SIG-M5 treated with dmso at 0.1 percent for 504 hours (cell line): ENCODE measurements around the gene ANO1.

ENCODE experiments used
- DNase-seq: peaks from one replicate; lab custom pipeline; 2025; ENCODE audit not compliant: unreplicated experiment; lab: John Stamatoyannopoulos, UW

The ANO1 gene

GRCh38 chr11:70049045-70049444 is 29.1 kb upstream of the ANO1 start:
- DNase-seq: no peak

- no peak for DNase-seq
Observed at GRCh38 chr11:70050243-70050642, 27.9 kb upstream of the ANO1 start.

DNA sequence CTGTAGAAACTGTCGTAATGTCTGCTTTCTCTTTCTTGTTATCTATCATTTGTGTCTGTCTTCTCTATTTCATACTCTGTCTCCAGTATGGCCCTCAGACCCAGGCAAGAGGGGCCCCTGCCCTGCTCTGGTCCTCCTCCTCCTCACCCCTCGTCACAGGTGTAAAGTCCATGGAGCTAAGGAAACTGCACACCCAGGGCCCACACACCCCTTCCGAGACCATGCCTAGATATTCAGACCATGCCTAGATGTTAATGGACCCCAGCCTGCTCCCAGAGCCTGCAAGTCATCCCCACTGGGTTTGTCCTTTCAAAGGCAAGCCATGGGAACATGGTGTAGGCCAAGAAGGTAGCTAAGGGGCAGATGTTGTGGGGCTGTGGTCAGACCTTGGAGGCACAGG is 24.1 kb upstream of the ANO1 start:
- DNase-seq: no peak

- DNase-seq: no peak
Observed at GRCh38 chr11:70055444-70055843, 22.7 kb upstream of the ANO1 start.

GRCh38 chr11:70057080-70057479 is 21.0 kb upstream of the ANO1 start:
- no peak for DNase-seq

DNA sequence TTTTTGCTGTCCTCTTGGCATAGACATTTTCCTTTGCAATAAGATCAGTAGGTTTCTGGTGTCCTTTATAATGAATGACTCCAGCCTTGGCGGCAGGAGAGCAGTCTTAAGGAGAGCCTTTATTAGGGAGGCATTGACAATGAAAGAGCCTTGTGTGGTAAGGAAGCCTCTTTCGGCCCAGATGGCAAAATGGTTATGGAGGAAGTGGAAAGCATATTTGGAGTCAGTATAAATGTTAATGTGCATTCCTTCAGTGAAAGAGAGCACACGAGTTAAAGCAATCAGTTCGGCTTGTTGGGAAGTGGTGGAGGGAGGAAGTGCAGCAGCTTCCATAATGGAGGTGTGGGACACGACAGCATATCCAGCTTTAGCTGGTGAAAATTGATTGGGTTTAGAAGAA is 18.1 kb upstream of the ANO1 start:
- DNase-seq: no peak

- DNase-seq: no peak
Observed at GRCh38 chr11:70060611-70061293, 17.4 kb upstream of the ANO1 start.

- no peak for DNase-seq
Observed at GRCh38 chr11:70061734-70062133, 16.4 kb upstream of the ANO1 start.

- DNase-seq: no peak
Observed at GRCh38 chr11:70063121-70063520, 15.0 kb upstream of the ANO1 start.

- no peak for DNase-seq
Observed at GRCh38 chr11:70063555-70063954, 14.6 kb upstream of the ANO1 start.

GRCh38 chr11:70064008-70064725 is 13.9 kb upstream of the ANO1 start:
- DNase-seq: no peak

GRCh38 chr11:70064726-70065317 is 13.3 kb upstream of the ANO1 start:
- DNase-seq: no peak

DNA sequence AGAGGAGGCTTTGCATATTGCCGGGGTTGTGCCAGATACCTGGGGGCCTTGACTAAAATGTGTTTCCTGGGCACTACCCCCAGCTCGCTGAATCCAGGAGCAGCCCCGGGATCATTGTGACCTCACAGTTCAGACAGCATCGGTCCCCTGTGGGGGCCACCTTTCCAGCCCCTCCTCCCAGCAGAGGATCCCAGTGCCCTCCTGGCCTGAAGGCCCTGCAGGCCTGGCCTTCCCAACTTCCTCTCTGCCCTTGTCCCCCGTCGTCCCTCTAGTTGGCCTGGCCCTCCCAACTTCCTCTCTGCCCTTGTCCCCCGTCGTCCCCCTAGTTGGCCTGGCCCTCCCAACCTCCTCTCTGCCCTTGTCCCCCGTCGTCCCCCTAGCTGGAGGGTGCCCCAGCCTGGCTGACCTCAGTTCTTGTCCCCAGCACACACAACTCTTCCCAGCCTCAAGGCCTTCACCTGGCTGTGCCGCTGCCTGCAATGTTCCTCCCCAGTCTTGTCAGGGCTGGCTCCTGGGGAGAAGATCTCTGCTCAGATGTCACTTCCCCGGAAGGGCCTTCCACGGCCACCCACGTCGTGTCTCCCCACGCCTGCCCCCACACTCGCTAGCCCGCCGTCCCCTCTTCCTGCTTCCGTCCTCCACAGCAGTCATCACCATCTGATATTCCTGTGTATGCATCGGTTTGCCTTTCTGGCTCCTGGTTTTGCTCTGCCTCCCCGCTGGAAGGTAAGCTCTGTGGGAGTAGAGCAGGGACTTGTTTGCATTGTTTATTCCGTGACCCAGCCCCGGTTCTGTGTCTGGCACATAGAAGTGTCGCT is 12.6 kb upstream of the ANO1 start:
- DNase-seq: no peak

GRCh38 chr11:70066136-70066520 is 12.0 kb upstream of the ANO1 start:
- no peak for DNase-seq

- DNase-seq: no peak
Observed at GRCh38 chr11:70066628-70067027, 11.5 kb upstream of the ANO1 start.

- DNase-seq: no peak
Observed at GRCh38 chr11:70067036-70067435, 11.1 kb upstream of the ANO1 start.

GRCh38 chr11:70067591-70068341 is 10.4 kb upstream of the ANO1 start:
- peak; percentile 18 for DNase-seq

DNA sequence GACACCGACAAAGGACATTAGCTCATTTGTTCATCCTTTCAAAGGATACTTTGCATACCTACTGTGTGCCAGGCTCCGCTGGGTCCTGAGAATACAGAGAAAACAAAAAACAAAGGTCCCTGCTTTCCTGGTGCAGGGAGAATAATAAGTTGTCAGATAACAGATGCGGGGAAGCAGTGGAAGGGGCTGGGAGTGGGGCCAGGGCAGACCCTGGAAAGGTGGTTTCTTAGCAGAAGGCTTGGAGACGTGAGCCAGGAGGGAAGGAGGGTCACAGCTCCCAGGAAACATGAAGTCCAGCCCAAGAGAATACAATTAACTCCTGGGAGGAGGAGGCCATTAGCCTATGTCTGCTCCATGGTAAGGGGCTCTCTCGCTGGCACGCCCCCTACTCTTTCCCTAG is 9.8 kb upstream of the ANO1 start:
- DNase-seq: no peak

DNA sequence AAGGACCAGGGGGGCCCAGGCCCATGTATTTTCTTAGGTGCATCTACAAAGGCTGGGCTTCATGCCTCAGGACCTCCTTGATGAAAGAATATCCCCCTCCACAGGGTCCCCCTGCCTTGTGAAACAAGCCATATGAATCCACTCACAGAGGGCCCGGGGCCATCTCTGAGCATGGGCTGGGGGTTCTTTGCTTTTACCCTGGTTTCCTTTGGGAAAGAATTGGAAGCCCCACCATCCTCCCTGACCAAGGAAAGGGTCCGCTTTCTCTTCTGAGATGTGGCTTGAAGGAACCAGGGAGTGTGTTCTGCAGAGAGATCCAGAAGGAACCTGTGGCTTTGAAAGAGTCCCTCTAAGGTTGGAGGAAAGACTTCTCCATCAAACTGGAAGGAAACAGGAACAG is 9.2 kb upstream of the ANO1 start:
- no peak for DNase-seq

- DNase-seq: no peak
Observed at GRCh38 chr11:70070706-70071105, 7.4 kb upstream of the ANO1 start.

- no peak for DNase-seq
Observed at GRCh38 chr11:70071996-70072395, 6.1 kb upstream of the ANO1 start.
